Endothelial cell of umbilical vein (primary cell): ENCODE results near the gene ASB8.

Source experiments
- EZH2 ChIP-seq: IDR thresholded peaks from 2 replicates; pipeline ENCODE4 v1.6.1; 2012; ENCODE audit warnings: borderline replicate concordance, low read depth, mild to moderate bottlenecking, moderate library complexity, low read length, inconsistent platforms; ENCODE audit not compliant: severe bottlenecking
- POLR2AphosphoS5 ChIP-seq: IDR thresholded peaks from 2 replicates; pipeline ENCODE4 v1.6.1; 2012; ENCODE audit warnings: low read depth, mild to moderate bottlenecking, control low read depth, low read length, moderate library complexity; ENCODE audit not compliant: insufficient read depth
- TF ChIP-seq, protein P1 (sequence below), 2 donors: IDR thresholded peaks; 1 replicate in 1 of 2; 2 replicates in 1 of 2; pipeline ENCODE4 v1.5.1; 2011; ENCODE audit warnings: low read length in 2 of 2, mild to moderate bottlenecking in 2 of 2, moderate library complexity in 2 of 2, control low read depth in 1 of 2, inconsistent platforms in 1 of 2, low read depth in 1 of 2; ENCODE audit not compliant: insufficient read depth in 1 of 2; ENCODE audit errors: extremely low read depth in 1 of 2

DNA sequence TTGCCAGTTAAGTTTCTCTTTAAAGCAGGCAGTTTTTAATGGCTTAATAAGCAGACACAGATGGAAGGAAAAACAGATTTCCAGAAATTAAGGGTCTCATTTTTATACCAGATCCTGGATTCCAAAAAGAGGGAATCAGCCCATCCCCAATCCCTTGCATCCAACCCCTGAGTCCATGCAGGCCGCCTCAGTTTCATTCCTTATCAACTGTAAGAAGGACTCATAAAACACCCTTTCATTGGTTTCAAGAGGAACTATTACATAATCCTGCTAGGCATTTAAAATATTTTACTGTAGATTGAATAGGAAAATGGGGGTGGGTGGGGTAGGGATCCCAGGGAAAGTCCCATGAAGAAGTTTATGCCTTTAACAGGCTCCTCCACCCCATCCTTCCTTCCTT, 35.5 kb upstream of the ASB8 start:
- TF ChIP-seq, protein P1, sequence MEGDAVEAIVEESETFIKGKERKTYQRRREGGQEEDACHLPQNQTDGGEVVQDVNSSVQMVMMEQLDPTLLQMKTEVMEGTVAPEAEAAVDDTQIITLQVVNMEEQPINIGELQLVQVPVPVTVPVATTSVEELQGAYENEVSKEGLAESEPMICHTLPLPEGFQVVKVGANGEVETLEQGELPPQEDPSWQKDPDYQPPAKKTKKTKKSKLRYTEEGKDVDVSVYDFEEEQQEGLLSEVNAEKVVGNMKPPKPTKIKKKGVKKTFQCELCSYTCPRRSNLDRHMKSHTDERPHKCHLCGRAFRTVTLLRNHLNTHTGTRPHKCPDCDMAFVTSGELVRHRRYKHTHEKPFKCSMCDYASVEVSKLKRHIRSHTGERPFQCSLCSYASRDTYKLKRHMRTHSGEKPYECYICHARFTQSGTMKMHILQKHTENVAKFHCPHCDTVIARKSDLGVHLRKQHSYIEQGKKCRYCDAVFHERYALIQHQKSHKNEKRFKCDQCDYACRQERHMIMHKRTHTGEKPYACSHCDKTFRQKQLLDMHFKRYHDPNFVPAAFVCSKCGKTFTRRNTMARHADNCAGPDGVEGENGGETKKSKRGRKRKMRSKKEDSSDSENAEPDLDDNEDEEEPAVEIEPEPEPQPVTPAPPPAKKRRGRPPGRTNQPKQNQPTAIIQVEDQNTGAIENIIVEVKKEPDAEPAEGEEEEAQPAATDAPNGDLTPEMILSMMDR (IDR thresholded peaks at IDR 0.05; ENCODE audit: extremely low read depth in 1 of 2, insufficient read depth in 1 of 2, low read depth in 1 of 2, low read length in 2 of 2): no peak
- no peak for TF ChIP-seq EZH2
- TF ChIP-seq POLR2AphosphoS5: no peak
